Left kidney (tissue), 8 donors: ENCODE results near the gene FADS1. TPM values are rescaled to one million over a fixed set of nuclear protein-coding genes. Genes with fewer than 3 reads are reported as not detected.
A peak's percentile ranks its signal among the peaks of the same experiment; 100 is the strongest.

Source experiments
- DNase-seq: peaks from one replicate; pipeline ENCODE4 v3.0.0-alpha.2; 2013
- long read RNA-seq, 8 donors: transcript quantifications; one replicate each; lab custom pipeline, GENCODE V29; 2026
- polyA plus RNA-seq: library from polyadenylated mRNA; unstranded; fragments of 120-200 nt; gene quantifications from one replicate; pipeline ENCODE4 v1.2.1, GENCODE V29; 2013; ENCODE audit not compliant: insufficient read length

The FADS1 gene
- 49.0 TPM for polyA plus RNA-seq
- long read RNA-seq, donor 1, full-length matches to known transcripts: 10 of 16 reads
- long read RNA-seq, donor 1, partial matches to known transcripts: 6 of 16 reads
- long read RNA-seq, donor 1, other reads (novel, unspliced or antisense): 0 of 16 reads
- long read RNA-seq, donor 2, full-length matches to known transcripts: 6 of 6 reads
- long read RNA-seq, donor 2, partial matches to known transcripts: 0 of 6 reads
- long read RNA-seq, donor 2, other reads (novel, unspliced or antisense): 0 of 6 reads
- long read RNA-seq, donor 3, full-length matches to known transcripts: 6 of 25 reads
- long read RNA-seq, donor 3, partial matches to known transcripts: 0 of 25 reads
- long read RNA-seq, donor 3, other reads (novel, unspliced or antisense): 19 of 25 reads
- long read RNA-seq, donor 4, full-length matches to known transcripts: 1 of 1 reads
- long read RNA-seq, donor 4, partial matches to known transcripts: 0 of 1 reads
- long read RNA-seq, donor 4, other reads (novel, unspliced or antisense): 0 of 1 reads
- long read RNA-seq, donor 5, full-length matches to known transcripts: 21 of 21 reads
- long read RNA-seq, donor 5, partial matches to known transcripts: 0 of 21 reads
- long read RNA-seq, donor 5, other reads (novel, unspliced or antisense): 0 of 21 reads
- long read RNA-seq, donor 6, full-length matches to known transcripts: 11 of 11 reads
- long read RNA-seq, donor 6, partial matches to known transcripts: 0 of 11 reads
- long read RNA-seq, donor 6, other reads (novel, unspliced or antisense): 0 of 11 reads
- long read RNA-seq, donor 7, full-length matches to known transcripts: 18 of 64 reads
- long read RNA-seq, donor 7, partial matches to known transcripts: 17 of 64 reads
- long read RNA-seq, donor 7, other reads (novel, unspliced or antisense): 29 of 64 reads
- long read RNA-seq, donor 8, full-length matches to known transcripts: 6 of 12 reads
- long read RNA-seq, donor 8, partial matches to known transcripts: 6 of 12 reads
- long read RNA-seq, donor 8, other reads (novel, unspliced or antisense): 0 of 12 reads

DNA sequence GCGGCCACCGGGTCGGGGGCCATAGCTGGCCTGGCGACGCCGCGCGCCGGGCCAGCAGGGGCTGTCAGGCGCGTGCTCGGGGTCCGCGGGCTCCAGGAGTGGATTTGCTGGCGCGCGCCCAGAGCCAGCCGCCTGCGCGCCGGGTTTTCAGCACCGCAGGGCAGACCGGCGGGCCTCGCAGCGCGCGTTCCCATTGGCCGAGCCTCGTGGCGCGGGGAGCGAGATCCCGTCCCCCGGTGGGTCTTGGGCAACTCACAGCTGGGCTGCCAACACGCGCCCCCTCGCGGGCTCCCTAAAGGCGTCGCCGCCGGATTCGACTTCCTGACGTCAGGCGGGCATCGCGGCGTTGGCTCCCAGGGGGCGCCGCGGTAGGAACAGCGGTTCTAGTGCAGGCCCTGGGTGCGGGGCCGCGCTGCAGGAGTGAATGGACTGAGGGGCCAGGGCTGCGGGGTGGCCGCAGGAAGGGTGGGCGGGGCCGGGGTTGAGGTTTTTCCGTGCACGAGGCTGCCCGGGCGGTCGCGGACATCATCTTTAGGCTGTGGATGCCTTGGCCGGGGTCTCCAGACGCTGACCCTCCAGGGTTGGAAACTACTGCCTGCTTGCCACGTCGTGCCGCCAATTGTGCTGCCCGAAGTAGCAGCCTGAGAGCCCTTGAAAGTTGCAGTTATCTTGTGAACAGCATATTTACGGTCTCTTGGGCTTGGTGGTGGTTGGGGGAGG is at the start of gene FADS1:
FADS1 (minus strand) TSS at position 268 of the 720 bp plus-strand sequence; CDS start at position 194, 74 bp downstream.
- DNase-seq: peak; percentile 93

DNA sequence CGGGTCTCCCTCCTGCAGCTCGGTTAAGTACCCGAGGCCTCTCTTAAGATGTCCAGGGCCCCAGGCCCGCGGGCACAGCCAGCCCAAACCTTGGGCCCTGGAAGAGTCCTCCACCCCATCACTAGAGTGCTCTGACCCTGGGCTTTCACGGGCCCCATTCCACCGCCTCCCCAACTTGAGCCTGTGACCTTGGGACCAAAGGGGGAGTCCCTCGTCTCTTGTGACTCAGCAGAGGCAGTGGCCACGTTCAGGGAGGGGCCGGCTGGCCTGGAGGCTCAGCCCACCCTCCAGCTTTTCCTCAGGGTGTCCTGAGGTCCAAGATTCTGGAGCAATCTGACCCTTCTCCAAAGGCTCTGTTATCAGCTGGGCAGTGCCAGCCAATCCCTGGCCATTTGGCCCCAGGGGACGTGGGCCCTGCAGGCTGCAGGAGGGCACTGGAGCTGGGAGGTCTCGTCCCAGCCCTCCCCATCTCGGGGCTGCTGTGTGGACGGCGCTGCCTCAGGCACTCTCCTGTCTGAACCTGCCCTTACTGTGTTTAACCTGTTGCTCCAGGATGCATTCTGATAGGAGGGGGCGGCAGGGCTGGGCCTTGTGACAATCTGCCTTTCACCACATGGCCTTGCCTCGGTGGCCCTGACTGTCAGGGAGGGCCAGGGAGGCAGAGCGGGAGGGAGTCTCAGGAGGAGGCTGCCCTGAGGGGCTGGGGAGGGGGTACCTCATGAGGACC is 49.6 kb upstream of the FADS1 start:
- DNase-seq: no peak

DNA sequence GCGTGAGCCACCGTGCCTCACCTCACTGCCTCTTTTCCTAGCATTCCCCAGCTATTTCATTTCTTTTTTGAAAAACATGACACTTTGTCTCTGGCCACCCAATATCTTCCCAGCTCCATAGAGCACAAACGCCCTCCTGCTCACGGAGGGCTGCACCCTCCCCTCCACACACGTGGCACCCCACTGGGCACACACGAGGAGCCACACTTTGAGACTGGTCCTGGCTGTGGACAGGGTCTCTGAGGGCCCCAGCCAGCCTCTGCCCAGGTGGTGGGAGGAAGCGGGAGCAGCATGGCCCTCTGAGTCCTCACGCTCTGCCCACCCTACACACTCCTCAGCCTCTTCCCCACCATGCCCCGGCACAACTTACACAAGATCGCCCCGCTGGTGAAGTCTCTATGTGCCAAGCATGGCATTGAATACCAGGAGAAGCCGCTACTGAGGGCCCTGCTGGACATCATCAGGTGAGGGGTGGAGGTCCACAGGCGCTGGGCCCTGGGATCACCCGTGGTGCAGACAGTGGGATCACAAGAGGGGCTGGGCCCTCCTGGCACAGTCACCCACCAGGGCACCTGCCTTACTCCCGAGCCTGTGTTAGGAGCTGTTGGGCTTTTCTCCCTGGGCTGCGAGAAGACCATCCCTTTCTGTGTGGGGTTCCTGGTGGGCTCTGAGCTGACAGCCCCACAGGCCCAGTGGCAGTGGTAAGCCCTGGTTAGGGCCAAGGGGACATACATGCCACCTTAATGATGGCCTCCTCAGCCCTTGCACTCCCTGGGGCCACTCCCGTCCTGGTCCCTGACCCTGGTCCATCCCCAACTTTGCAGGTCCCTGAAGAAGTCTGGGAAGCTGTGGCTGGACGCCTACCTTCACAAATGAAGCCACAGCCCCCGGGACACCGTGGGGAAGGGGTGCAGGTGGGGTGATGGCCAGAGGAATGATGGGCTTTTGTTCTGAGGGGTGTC is 48.3 kb upstream of the FADS1 start:
- no peak for DNase-seq

DNA sequence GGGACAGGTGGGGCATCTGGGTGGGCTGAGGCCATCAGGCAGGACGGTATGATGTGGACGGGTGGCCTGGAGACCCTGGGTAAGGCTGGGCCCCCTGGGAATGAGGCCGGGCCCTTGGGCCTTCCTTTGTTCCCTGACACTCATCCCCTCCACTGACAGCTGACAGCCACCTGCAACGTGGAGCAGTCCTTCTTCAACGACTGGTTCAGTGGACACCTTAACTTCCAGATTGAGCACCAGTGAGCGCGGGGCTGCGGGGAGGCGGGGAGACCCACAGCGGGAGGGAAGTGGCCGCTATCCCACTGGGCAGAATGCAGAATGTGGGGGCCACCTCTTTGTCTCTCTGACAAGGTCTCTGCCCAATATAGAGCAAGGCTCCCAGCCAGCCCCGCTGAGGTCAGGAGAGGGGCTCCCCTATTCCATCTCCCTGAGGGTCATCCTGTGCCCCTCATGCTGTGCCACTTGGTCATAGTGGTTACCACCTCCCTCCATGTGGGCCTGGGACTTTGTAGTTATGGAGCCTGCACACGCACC is 46.8 kb upstream of the FADS1 start:
- DNase-seq: no peak

DNA sequence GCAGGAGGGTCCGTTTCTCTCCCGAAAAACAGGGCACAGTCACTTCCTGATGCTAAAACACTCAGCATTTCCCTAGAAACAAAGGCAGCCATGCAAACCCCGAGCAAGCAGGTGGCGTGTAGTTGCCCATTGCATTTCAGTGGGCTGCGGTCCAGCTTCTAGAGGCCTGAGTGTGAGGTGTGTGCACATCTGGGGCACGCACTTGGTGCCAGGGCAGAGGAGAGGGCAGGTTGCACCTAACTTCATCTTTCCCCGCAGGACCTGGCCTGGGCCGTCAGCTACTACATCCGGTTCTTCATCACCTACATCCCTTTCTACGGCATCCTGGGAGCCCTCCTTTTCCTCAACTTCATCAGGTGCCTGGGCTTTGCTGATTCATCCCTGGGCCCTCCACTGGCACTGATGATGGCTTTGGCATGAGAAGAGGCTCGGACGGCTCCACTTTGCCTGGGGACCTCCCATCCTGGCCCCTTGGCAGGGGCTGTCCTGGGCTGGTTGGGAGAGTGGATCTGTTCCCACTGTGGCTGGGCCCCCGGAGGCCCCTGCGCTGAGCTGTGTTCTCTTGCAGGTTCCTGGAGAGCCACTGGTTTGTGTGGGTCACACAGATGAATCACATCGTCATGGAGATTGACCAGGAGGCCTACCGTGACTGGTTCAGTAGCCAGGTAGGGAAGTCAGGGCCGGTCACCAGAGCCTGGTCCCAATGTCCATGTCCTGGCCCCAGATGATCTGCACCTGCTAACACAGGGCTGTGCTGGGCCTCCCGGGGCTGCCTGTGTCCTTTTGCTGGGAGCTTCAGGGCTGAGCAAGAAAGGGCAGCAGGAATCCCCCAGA is 46.1 kb upstream of the FADS1 start:
- DNase-seq: no peak

DNA sequence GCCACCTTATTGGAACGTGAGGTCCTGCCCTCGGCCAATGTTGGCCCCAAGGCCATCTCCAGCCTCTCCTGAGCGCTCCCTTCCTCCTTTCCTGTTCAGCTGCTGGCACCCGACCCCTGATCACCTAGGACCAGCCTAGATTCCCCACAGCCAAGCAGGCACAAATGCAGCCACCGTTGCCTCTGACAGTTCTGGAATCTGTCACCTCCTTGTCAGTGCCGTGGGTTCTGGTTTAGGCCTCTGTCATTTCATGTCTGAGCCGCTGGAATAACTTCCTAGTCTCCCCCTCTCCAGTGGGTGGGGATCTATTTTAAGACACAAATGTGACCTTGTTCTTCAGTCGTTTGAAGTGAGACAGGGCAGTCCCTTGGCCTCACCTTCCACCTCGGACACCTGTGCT is 44.8 kb upstream of the FADS1 start:
- no peak for DNase-seq

DNA sequence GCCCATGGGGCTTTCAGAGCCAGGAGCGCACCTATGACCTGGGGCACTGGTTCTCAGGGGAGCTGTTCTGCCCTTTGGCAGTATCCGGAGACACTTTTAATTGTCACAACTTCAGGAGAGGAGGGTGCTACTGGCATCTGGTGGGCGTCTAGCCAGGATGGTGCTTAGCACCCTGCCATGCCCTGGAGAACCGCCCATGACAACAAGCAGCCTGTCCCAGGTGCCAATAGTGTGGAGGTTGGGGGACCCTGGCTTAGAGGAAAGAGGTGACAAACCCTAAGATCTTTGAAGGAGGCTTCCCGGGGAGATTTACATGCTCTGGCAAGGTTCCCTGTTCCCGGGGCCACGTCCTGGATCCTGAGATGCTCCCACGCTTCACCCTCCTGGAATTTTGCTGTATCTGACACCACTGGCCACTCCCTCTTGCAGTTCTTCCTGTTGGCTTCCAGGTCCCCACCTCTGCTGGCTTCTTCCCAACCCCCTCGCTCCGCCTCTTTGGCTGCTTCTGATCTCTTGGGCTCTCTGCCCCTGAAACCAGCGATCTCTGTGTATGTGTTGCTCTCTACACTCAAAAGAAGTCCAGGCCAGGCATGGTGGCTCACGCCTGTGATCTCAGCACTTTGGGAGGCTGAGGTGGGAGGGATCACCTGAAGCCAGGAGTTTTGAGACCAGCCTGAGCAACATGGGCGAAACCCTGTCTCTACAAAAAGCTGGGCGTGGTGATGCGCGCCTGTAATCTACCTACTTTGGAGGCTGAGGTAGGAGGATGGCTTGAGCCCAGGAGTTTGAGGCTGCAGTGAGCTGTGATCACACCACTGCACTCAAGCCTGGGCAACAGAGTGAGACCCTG is 43.5 kb upstream of the FADS1 start:
- DNase-seq: no peak

DNA sequence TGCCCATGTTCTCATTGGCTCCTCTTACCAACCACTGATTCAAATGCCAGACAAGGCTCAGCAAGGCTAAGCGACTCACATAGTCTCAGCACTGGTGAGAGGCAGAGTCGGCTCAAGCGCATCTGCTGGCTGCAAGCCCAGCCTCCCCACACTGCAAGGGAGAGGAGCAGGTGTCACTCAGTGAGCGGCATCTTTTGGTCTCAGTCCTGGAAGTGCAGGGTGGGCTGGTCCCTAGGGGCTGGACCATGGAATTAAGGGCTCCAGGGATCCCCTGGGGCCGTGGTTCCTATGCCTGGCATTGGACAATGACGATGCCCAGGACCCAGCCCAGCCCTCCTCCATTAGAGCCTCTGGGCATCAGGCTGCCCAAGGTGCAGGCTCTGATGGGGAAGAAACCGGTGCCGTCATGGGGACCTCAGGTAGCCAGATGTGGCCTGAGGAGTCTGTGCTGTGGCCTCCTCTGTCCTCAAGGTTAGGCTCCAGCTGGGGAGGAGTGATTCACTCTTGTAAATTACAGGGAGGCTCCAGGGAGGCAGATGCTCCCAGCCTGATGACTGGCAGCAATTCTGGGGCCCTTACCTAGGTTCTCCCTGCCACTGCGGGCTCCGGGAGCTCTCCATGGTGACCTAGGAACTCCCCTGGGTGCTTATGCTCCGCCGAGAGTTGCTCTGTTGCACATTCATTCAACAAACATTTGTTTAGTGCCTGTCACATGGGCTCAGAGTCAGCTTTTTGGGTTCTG is 39.3 kb upstream of the FADS1 start:
- no peak for DNase-seq

DNA sequence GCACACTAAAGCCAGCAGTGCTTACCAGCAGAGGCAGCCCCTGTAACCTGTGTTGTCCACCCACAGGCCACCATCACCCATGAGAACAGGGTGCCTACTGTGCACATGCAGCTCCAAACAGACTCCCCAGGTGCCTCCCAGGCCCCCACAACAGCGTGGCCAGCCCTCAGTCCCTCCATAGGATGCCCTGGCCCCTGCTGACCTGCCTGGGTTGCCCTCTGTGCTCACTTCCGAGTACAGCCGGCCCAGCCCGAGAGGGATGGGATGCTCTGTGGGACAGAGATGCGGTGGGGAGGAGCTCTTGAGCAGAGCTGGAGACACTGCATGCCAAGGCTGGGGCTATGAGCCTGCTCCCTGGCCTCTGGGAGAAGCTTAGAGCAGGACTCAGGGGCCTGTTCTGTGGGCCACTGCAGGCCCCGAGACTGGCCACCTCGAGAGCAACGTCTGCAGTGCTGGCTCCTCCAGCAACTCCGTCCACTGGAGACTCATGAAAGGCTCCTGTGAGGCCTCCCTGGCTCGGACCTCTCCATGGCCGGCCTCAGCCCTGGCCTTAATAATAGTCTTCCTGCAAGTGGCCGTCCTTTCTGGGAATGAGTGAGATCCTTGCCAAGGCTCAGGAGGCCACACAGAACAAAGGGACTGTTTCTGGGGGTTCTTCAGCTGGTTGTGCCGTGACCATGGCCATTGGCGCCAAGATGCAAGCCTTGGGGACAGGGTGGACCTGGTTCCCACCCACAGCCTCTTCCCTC is 38.3 kb upstream of the FADS1 start:
- DNase-seq: no peak

DNA sequence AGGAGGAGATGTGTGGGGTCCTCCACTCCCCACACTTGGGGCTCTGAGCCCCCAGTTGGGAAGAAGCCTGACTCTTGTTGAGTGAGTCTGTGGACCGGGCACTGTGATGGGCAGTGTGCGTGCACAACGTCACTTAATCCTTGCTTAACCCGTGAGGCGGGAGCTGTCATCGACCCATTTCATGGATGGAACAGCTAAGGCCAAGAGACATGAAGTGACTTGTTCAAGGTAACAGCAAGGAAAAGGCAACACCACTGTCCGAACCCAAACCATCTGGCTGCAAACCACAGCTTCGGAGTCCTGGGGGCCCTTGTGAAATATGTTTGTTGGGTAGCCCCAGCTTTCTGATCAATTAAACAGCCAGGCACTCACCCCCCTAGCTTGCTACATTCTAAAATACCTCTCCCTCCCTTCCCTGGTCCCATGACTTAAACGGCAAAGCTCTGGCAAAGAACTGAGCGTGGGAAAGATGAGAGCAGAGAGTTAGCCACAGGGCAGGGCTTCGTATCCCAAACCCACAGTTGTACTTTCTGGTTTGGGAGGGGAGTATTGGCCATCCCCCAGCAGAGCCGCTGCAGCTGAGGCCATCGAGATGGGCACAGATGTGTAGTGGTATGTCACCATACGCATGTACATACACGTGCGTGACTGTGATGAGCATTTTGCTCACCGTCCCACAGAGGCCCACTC is 37.5 kb upstream of the FADS1 start:
- DNase-seq: no peak

DNA sequence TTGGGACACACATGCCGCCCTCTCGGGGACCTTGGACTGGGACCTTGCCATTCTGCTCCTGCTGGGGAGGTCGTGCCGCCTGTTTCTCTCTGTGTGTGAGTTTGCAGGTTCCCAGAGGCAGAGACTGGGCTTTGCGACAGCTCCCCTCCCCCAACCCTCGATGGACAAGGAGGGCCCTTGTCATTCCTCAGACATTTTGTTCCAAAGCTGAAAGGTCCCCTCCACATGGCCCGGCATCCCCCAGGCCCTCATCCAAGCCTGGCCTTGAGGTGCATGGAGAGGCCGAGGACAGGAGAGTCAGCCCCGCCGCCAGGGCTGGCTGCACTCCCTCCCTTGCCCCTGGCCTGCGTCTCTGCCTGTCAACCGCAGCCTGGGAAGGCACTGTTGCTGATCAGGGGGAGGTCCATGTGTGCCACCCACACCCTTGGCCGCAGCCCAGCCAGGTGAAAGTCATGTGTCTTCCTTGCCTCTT is 36.9 kb upstream of the FADS1 start:
- DNase-seq: no peak

DNA sequence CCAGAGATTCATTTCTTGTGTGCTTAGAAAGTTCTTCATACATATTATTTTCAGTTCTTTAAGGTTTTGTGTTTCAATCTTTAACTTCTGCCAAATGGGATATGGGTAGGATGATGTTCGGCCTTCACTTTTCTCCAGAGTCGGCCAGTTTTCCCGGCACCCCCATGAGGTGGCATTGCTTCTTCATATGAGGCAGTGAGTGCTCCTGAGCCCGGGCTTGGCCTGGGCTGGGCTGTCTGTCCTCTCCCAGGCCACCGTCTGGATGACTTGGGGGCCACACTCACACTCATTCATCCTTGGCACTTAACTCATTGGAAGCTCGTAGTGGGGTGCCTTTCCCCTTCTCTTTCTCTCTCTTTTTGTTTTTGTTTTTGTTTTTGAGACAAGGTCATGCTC is 35.1 kb upstream of the FADS1 start:
- DNase-seq: no peak

DNA sequence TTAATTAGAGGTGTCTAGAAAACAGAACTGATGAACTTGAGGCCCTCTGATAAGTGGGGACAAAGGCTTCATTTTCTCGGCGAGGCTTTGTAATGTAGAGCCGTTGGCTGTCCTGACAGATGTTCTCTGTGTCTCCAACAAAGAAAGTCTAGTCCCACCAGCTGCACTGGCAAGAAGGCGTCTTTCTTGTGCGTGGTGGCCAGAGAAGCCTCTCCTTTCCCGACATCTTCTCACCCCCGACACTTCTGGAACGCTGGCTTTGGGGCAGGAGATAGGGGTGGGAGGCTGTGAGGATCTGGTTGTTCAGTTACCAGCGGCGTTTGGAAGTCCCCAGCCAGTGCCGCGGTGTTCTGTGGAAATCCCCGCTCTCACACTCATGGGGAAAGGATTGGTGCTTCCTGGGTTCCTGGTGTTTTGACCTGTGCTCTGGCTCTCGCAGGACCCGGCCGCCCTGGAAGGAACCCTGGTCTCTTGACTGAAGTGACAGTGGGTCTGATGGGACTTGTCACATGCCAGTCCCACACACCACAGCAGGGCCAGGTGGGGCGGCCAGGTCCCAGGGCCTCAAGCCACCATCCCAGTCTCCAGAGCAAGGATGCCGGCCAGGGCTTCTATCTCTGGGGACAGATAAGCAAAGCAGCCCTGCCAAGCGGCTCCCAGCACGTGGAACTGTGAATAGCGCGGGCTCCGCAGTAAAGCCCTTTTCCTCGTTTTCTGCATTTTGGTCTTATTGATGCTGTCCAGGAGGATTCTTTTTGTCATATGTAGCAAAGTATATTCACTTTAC is 34.5 kb upstream of the FADS1 start:
- DNase-seq: no peak

DNA sequence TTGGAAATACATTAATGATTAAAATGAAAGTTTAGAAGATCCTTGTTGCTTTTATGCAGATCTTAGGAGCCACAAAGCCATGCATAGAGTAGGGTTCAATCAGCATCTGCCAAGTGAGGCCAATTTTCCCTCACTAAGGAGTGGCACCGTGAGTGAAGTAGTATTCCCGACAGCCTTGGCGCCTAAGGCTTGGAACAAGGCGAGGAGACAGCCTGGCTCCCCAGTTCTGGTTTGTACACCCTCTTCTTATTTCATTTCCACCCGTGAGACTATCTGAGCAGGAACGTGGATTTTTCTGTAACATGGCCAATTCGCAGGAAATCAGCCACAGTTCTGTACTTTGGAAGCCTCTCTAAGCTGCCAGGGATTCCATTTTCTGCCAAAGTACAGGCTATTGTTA is 33.9 kb upstream of the FADS1 start:
- no peak for DNase-seq

DNA sequence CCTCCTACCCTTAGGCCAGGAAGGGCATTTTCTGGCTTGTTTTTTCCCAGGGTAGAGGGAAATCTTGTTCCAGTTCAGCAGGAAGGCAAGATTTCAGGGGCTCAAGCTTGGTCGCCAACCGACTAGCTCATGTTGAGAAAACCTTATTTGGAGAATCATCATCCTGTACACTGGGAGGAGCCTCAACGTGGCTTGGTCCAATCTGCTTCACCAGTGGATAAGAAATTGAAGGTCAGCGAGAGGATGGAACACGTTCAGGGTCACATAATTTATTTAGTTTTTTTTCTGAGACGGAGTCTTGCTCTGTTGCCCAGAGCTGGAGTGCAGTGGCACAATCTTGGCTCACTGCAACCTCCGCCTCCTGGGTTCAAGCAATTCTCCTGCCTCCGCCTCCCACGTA is 31.8 kb upstream of the FADS1 start:
- no peak for DNase-seq
